BJ (cell line): ENCODE results near the gene WAPL. TPM values are rescaled to one million over a fixed set of nuclear protein-coding genes. Genes with fewer than 3 reads are reported as not detected.
A peak's percentile ranks its signal among the peaks of the same experiment; 100 is the strongest.
"Not testable (repeated sequence)": the region's sequence is repeated elsewhere in the genome, so short reads cannot be mapped to it uniquely, and the experiment has no call there.

Experiments
- CTCF ChIA-PET: fragments of 350-600 bp; formaldehyde crosslinking; extraction: SDS; loops from one replicate; lab custom pipeline; 2021; ENCODE audit warnings: antibody characterized with exemption, inconsistent platforms; lab: Yijun Ruan, JAX
- POLR2A ChIA-PET: fragments of 300-600 bp; sonication (Branson Sonifier 250); formaldehyde crosslinking; extraction: SDS; loops from one replicate; lab custom pipeline; 2021; ENCODE audit warnings: antibody characterized with exemption; lab: Charles Lee
- DNase-seq: peaks from one replicate; pipeline ENCODE4 v3.0.0-alpha.2; 2011; ENCODE audit warnings: low read depth
- H3K27me3 ChIP-seq: 2 replicates; pipeline ENCODE4 v1.6.0; 2011; ENCODE audit warnings: low read length; ENCODE audit not compliant: control insufficient read depth, insufficient read depth
- H3K36me3 ChIP-seq: 2 replicates; pipeline ENCODE4 v1.5.1; 2011; ENCODE audit warnings: low read length; ENCODE audit not compliant: control insufficient read depth, insufficient read depth
- H3K4me3 ChIP-seq: 2 replicates; pipeline ENCODE4 v1.5.1; 2011; ENCODE audit warnings: low read depth, mild to moderate bottlenecking, control low read depth, low read length
- CTCF ChIP-seq: IDR thresholded peaks from 2 replicates; pipeline ENCODE4 v1.5.1; 2011; ENCODE audit warnings: low read depth, mild to moderate bottlenecking, control low read depth, inconsistent platforms, low read length, moderate library complexity; ENCODE audit not compliant: insufficient read depth
- polyA plus RNA-seq: library from polyadenylated mRNA; depleted of rRNA; stranded (reverse); fragments of >200 nt; gene quantifications from 2 replicates; pipeline ENCODE4 v1.2.3, GENCODE V29; 2011

The WAPL gene
- polyA plus RNA-seq, 1 experiment: 8.8 TPM

- CTCF ChIA-PET: interaction anchor here (0.9 to 1.9 kb wide), 3 partner anchors 9 to 194 kb away, joined by 3 to 5 read pairs (median 4); no protein-coding TSS in a partner anchor
- no peaks in the 10 kb centered on the region for H3K36me3 ChIP-seq
- POLR2A ChIA-PET: no interaction called here
- DNase-seq: no peak
- no peak for TF ChIP-seq CTCF
- H3K27me3 ChIP-seq: peaks cover 14% of the 10 kb centered on the region
- H3K4me3 ChIP-seq: no peak overlapping the region
Measured at GRCh38 chr10:86391236-86391840, 130.3 kb downstream of the WAPL start.

GRCh38 chr10:86390337-86391120 lies 131.1 kb downstream of the WAPL start:
- ChIA-PET CTCF (interaction anchor here (1.3 to 1.9 kb wide), 2 partner anchors 10 to 195 kb away, joined by 4 to 5 read pairs; no protein-coding TSS in a partner anchor), POLR2A (no interaction called here)
- no peak for TF ChIP-seq CTCF
- no peaks in the 10 kb centered on the region for H3K36me3 ChIP-seq
- peaks cover 14% of the 10 kb centered on the region for H3K27me3 ChIP-seq
- no peak overlapping the region for H3K4me3 ChIP-seq
- DNase-seq: no peak

GRCh38 chr10:86389441-86390193 lies 132.0 kb downstream of the WAPL start:
- no peak for TF ChIP-seq CTCF
- CTCF ChIA-PET: interaction anchor here (0.8 to 1.3 kb wide), 3 partner anchors 11 to 196 kb away, joined by 3 to 4 read pairs (median 4); no protein-coding TSS in a partner anchor
- POLR2A ChIA-PET: interaction anchor here (0.6 kb wide), 1 partner anchor 10 kb away, joined by 11 read pairs; no protein-coding TSS in a partner anchor
- Histone ChIP-seq H3K36me3 (no peaks in the 10 kb centered on the region), H3K4me3 (peak overlapping the region; percentile 24), H3K27me3 (peaks cover 14% of the 10 kb centered on the region)
- DNase-seq: no peak

- Histone ChIP-seq H3K27me3 (peaks cover 14% of the 10 kb centered on the region), H3K4me3 (peak overlapping the region; percentile 24)
- H3K36me3 ChIP-seq, DNase-seq: not testable (repeated sequence)
- ChIA-PET POLR2A (interaction anchor here (0.6 kb wide), 1 partner anchor 11 kb away, joined by 11 read pairs; no protein-coding TSS in a partner anchor), CTCF (interaction anchor here (0.8 to 1.3 kb wide), 3 partner anchors 11 to 196 kb away, joined by 3 to 4 read pairs (median 4); no protein-coding TSS in a partner anchor)
Measured at GRCh38 chr10:86389109-86389440, 132.5 kb downstream of the WAPL start.

GRCh38 chr10:86388119-86388704 lies 133.4 kb downstream of the WAPL start:
- Histone ChIP-seq H3K36me3 (no peaks in the 10 kb centered on the region), H3K4me3 (no peak overlapping the region), H3K27me3 (peaks cover 14% of the 10 kb centered on the region)
- ChIA-PET CTCF (interaction anchor here (1.4 to 2.3 kb wide), 2 partner anchors 10 to 12 kb away, joined by 3 to 6 read pairs; no protein-coding TSS in a partner anchor), POLR2A (no interaction called here)
- no peak for DNase-seq
- no peak for TF ChIP-seq CTCF
